DND-41 (cell line): ENCODE measurements around the gene FRMPD4.

Experiments used
- EZH2 ChIP-seq: IDR thresholded peaks from 3 replicates; pipeline ENCODE4 v1.6.1; 2012; ENCODE audit warnings: borderline replicate concordance, low read depth, mild to moderate bottlenecking, moderate library complexity, low read length, inconsistent platforms; ENCODE audit not compliant: severe bottlenecking
- TF ChIP-seq, protein P1 (sequence below): IDR thresholded peaks from 2 replicates; pipeline ENCODE4 v1.5.1; 2012; ENCODE audit warnings: borderline replicate concordance, low read length, moderate library complexity, mild to moderate bottlenecking; ENCODE audit not compliant: poor library complexity, severe bottlenecking; ENCODE audit errors: extremely low read depth

DNA sequence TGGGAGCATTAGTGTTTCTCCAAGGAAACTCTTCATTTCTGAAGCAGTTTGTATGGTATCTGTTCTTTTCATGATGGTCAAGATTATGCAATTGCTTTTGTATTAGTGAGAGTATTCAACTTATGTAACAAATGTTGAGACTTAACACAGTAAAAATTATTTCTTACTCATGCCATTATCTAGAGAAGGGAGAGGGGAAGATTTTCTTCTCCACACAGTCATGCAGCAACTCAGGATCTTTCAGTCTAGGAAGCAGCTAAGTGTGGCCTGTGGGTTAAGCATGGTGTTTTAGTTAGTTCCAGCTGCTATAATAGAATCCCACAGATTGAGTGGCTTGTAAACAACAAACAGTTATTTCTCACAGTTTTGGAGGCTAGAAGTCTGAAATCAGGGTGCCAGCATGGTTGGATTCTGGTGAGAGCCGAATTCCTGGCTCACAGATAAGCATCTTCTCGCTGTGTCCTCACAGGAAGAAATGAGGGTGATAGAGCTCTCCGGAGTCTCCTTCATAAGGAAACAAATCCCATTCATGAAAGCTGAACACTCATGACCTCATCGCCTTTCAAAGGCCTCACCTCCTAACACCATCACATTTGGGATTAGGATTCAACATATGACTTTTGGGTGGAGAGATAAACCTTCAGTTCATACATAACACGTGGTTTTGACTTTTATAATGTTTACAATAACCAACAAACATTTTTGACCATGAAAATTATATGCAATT is 101.2 kb downstream of the FRMPD4 start:
- TF ChIP-seq, protein P1, sequence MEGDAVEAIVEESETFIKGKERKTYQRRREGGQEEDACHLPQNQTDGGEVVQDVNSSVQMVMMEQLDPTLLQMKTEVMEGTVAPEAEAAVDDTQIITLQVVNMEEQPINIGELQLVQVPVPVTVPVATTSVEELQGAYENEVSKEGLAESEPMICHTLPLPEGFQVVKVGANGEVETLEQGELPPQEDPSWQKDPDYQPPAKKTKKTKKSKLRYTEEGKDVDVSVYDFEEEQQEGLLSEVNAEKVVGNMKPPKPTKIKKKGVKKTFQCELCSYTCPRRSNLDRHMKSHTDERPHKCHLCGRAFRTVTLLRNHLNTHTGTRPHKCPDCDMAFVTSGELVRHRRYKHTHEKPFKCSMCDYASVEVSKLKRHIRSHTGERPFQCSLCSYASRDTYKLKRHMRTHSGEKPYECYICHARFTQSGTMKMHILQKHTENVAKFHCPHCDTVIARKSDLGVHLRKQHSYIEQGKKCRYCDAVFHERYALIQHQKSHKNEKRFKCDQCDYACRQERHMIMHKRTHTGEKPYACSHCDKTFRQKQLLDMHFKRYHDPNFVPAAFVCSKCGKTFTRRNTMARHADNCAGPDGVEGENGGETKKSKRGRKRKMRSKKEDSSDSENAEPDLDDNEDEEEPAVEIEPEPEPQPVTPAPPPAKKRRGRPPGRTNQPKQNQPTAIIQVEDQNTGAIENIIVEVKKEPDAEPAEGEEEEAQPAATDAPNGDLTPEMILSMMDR, result no peak
- no peak for TF ChIP-seq EZH2
